ENCODE data around the gene GGA1. TPM values are rescaled to one million over a fixed set of nuclear protein-coding genes. Genes with fewer than 3 reads are reported as not detected.

GGA1 gene
- total RNA-seq, 6 donors from 2014 or later: 52.4 to 226 (median 68.3) TPM

- no peaks in the 10 kb centered on the region for H3K36me3 ChIP-seq
- ATAC-seq (ENCODE audit: low FRiP score in 2 of 2): no peak
- WGBS, 2 donors: 84% methylated on average over 6 of the region's 6 CpGs
These were observed 4.6 kb upstream of the GGA1 start for GRCh38 chr22:37604074-37604473.

GRCh38 chr22:37604875-37605274, 3.8 kb upstream of the GGA1 start:
- peak overlapping the region in 1 of 4 donors; percentile 20 for H3K27ac ChIP-seq
- no peak for ATAC-seq (ENCODE audit: low FRiP score in 2 of 2)

More at GRCh38 chr22:37604074-37604473, 4.6 kb upstream of the GGA1 start:
- peaks cover 16 to 32% (median 28%) of the 10 kb centered on the region in 4 donors for H3K4me1 ChIP-seq
- no peaks in the 10 kb centered on the region for H3K27me3 ChIP-seq
- H3K27ac ChIP-seq: no peak overlapping the region
- no peak for DNase-seq
- TF ChIP-seq EP300 (IDR thresholded peaks at IDR 0.05) (no peak), POLR2AphosphoS5 (IDR thresholded peaks at IDR 0.05) (no peak), POLR2A (IDR thresholded peaks at IDR 0.05) (no peak), CTCF (IDR thresholded peaks at IDR 0.05) (no peak)
- H3K4me3 ChIP-seq: no peak overlapping the region
- H3K9me3 ChIP-seq: no peaks in the 10 kb centered on the region

GRCh38 chr22:37607010-37607934, 1.4 kb upstream of the GGA1 start:
- 3% methylated on average over 43 of the region's 44 CpGs for WGBS, 2 donors
- DNase-seq: peak; percentile 95 to 97
- Histone ChIP-seq H3K4me1 (peaks cover 27 to 49% (median 42%) of the 10 kb centered on the region in 4 donors), H3K27me3 (no peaks in the 10 kb centered on the region), H3K27ac (peak overlapping the region; percentile 88 to 96 (median 93)), H3K4me3 (peak overlapping the region in 3 of 4 donors; percentile 82 to 97 (median 92)), H3K9me3 (no peaks in the 10 kb centered on the region), H3K36me3 (no peaks in the 10 kb centered on the region)
- peak; percentile 54 to 85 for ATAC-seq (ENCODE audit: low FRiP score in 2 of 2)
- peak in 1 of 4 donors; percentile 45 for TF ChIP-seq POLR2A (IDR thresholded peaks at IDR 0.05)
- TF ChIP-seq POLR2AphosphoS5 (IDR thresholded peaks at IDR 0.05): peak in 1 of 2 donors; percentile 21
- TF ChIP-seq EP300 (IDR thresholded peaks at IDR 0.05): peak in 1 of 4 donors; percentile 9
- TF ChIP-seq CTCF (IDR thresholded peaks at IDR 0.05): peak; percentile 93 to 98 (median 96)

More at GRCh38 chr22:37604875-37605274, 3.8 kb upstream of the GGA1 start:
- H3K4me3 ChIP-seq: no peak overlapping the region
- no peaks in the 10 kb centered on the region for H3K36me3 ChIP-seq
- H3K4me1 ChIP-seq: peaks cover 18 to 37% (median 30%) of the 10 kb centered on the region in 4 donors
- H3K9me3 ChIP-seq: no peaks in the 10 kb centered on the region
- TF ChIP-seq CTCF (IDR thresholded peaks at IDR 0.05) (no peak), EP300 (IDR thresholded peaks at IDR 0.05) (no peak), POLR2AphosphoS5 (IDR thresholded peaks at IDR 0.05) (no peak), POLR2A (IDR thresholded peaks at IDR 0.05) (no peak)
- H3K27me3 ChIP-seq: no peaks in the 10 kb centered on the region
- 62 to 65% methylated on average over 5 of the region's 5 CpGs for WGBS, 2 donors
- no peak for DNase-seq

GRCh38 chr22:37607935-37608476, 628 bp upstream of the GGA1 start:
- Histone ChIP-seq H3K9me3 (no peaks in the 10 kb centered on the region), H3K36me3 (no peaks in the 10 kb centered on the region), H3K4me3 (peak overlapping the region; percentile 11 to 97 (median 87)), H3K4me1 (peaks cover 27 to 52% (median 43%) of the 10 kb centered on the region in 4 donors), H3K27me3 (no peaks in the 10 kb centered on the region), H3K27ac (peak overlapping the region; percentile 88 to 96 (median 93))
- ATAC-seq (ENCODE audit: low FRiP score in 2 of 2): no peak
- no peak for DNase-seq
- WGBS, 2 donors: 3 to 5% methylated on average over 14 to 17 of the region's 17 CpGs
- TF ChIP-seq CTCF (IDR thresholded peaks at IDR 0.05) (no peak), POLR2AphosphoS5 (IDR thresholded peaks at IDR 0.05) (no peak), POLR2A (IDR thresholded peaks at IDR 0.05) (no peak), EP300 (IDR thresholded peaks at IDR 0.05) (no peak)

Measured in upper lobe of left lung (tissue), 6 donors.